ENCODE data around the gene REEP1.

DNA sequence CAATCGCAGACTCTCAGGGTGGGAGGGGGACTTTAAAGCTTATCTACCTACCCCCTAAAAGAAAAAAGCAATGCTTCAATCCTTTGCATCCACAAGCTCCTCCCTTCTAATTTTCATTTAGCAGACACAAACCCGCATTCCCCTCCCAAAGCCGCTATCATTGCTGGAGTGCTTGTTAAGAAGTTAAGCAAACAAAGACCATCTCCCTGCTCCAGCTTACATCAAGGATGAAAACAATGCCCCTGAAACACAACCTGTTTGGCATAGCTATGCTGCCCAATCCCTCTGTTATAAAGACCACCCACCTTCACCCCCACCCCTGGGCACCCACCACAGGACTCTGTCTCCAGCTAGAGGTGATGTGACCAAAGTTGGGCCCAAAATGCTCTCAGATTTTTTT, 33.0 kb downstream of the REEP1 start:
- TF ChIP-seq, protein P1, sequence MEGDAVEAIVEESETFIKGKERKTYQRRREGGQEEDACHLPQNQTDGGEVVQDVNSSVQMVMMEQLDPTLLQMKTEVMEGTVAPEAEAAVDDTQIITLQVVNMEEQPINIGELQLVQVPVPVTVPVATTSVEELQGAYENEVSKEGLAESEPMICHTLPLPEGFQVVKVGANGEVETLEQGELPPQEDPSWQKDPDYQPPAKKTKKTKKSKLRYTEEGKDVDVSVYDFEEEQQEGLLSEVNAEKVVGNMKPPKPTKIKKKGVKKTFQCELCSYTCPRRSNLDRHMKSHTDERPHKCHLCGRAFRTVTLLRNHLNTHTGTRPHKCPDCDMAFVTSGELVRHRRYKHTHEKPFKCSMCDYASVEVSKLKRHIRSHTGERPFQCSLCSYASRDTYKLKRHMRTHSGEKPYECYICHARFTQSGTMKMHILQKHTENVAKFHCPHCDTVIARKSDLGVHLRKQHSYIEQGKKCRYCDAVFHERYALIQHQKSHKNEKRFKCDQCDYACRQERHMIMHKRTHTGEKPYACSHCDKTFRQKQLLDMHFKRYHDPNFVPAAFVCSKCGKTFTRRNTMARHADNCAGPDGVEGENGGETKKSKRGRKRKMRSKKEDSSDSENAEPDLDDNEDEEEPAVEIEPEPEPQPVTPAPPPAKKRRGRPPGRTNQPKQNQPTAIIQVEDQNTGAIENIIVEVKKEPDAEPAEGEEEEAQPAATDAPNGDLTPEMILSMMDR (tag by site-specific recombination; IDR thresholded peaks at IDR 0.05) = no peak
- TF ChIP-seq ZNF510 (tag by site-specific recombination; IDR thresholded peaks at IDR 0.05; ENCODE audit: insufficient replicate concordance) (no peak), ZNF350 (tag by site-specific recombination; IDR thresholded peaks at IDR 0.05) (no peak), ZNF114 (tag by site-specific recombination; IDR thresholded peaks at IDR 0.05) (no peak), ZNF530 (tag by site-specific recombination; IDR thresholded peaks at IDR 0.05; ENCODE audit: low read depth) (no peak), ZNF785 (tag by site-specific recombination; IDR thresholded peaks at IDR 0.05) (no peak), KLF10 (tag by site-specific recombination; IDR thresholded peaks at IDR 0.05) (no peak), ZNF24 (tag by site-specific recombination; IDR thresholded peaks at IDR 0.05) (no peak), ZNF747 (tag by site-specific recombination; IDR thresholded peaks at IDR 0.05) (no peak), HOXA7 (CRISPR knock-in tag; IDR thresholded peaks at IDR 0.05; ENCODE audit: borderline replicate concordance) (no peak)
- TF ChIP-seq, protein P2, sequence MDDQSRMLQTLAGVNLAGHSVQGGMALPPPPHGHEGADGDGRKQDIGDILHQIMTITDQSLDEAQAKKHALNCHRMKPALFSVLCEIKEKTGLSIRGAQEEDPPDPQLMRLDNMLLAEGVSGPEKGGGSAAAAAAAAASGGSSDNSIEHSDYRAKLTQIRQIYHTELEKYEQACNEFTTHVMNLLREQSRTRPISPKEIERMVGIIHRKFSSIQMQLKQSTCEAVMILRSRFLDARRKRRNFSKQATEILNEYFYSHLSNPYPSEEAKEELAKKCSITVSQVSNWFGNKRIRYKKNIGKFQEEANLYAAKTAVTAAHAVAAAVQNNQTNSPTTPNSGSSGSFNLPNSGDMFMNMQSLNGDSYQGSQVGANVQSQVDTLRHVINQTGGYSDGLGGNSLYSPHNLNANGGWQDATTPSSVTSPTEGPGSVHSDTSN (CRISPR knock-in tag; IDR thresholded peaks at IDR 0.05) = no peak
- TF ChIP-seq, protein P3, sequence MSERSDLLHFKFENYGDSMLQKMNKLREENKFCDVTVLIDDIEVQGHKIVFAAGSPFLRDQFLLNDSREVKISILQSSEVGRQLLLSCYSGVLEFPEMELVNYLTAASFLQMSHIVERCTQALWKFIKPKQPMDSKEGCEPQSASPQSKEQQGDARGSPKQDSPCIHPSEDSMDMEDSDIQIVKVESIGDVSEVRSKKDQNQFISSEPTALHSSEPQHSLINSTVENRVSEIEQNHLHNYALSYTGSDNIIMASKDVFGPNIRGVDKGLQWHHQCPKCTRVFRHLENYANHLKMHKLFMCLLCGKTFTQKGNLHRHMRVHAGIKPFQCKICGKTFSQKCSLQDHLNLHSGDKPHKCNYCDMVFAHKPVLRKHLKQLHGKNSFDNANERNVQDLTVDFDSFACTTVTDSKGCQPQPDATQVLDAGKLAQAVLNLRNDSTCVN (tag by site-specific recombination; optimal IDR thresholded peaks at IDR 0.05) = no peak
- TF ChIP-seq, protein P4, sequence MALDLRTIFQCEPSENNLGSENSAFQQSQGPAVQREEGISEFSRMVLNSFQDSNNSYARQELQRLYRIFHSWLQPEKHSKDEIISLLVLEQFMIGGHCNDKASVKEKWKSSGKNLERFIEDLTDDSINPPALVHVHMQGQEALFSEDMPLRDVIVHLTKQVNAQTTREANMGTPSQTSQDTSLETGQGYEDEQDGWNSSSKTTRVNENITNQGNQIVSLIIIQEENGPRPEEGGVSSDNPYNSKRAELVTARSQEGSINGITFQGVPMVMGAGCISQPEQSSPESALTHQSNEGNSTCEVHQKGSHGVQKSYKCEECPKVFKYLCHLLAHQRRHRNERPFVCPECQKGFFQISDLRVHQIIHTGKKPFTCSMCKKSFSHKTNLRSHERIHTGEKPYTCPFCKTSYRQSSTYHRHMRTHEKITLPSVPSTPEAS (tag by site-specific recombination; IDR thresholded peaks at IDR 0.05) = no peak

Measured in HEK293 (cell line).